Erythroblast (primary cell): ENCODE results near the gene EYA2.

ENCODE experiments used
- GATA1 ChIP-seq: IDR thresholded peaks from 2 replicates; pipeline ENCODE4 v1.6.1; 2011; ENCODE audit warnings: low read depth, mild to moderate bottlenecking, control low read depth, low read length, moderate library complexity
- POLR2A ChIP-seq: IDR thresholded peaks from 2 replicates; pipeline ENCODE4 v1.6.1; 2011; ENCODE audit warnings: mild to moderate bottlenecking, low read length

DNA sequence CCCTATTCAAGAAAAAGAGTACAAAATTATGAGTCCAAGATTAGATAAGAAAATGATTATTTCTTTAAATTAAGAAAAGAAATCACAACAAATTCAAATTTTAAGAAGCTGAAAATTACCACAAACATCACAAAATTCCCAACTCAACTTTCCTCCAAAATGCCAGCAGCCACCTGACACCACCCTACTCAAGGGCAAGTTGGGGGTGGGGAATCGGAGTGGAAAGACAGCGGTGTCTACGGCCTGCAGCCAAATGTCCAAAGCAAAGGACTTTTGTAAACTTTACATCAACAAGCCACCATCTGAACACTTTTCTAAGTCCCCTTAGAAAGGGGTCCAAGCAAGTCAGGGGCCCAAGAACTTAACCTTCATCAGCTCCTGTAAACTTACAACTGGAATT lies 1.6 kb upstream of the EYA2 start:
- TF ChIP-seq POLR2A (no peak), GATA1 (no peak)
